ENCODE results near the gene ACE. TPM values are rescaled to one million over a fixed set of nuclear protein-coding genes. Genes with fewer than 3 reads are reported as not detected.

The ACE gene
- total RNA-seq, 1 donor from 2014 or later: 4.5 TPM

Other genes with a start within 250 kb of the ACE start
- 15.9 TPM for gene CYB561, start 30.8 kb upstream of the ACE start, total RNA-seq
- gene KCNH6, start 46.3 kb downstream of the ACE start, total RNA-seq: not detected
- 26.1 TPM for gene DCAF7, start 73.4 kb downstream of the ACE start, total RNA-seq
- 6.1 TPM for gene TACO1, start 123.8 kb downstream of the ACE start, total RNA-seq
- gene MAP3K3, start 145.4 kb downstream of the ACE start, total RNA-seq: 17.1 TPM
- gene LIMD2, start 223.1 kb downstream of the ACE start, total RNA-seq: 19.2 TPM